NCI-H748 treated with DMSO at 0.1 percent for 48 hours (cell line): ENCODE measurements around the gene DNAJC16.
"Not testable (repeated sequence)": the region's sequence is repeated elsewhere in the genome, so short reads cannot be mapped to it uniquely, and the experiment has no call there.

Experiments
- DNase-seq: peaks from one replicate; lab custom pipeline; 2025; lab: John Stamatoyannopoulos, UW

The DNAJC16 gene

DNA sequence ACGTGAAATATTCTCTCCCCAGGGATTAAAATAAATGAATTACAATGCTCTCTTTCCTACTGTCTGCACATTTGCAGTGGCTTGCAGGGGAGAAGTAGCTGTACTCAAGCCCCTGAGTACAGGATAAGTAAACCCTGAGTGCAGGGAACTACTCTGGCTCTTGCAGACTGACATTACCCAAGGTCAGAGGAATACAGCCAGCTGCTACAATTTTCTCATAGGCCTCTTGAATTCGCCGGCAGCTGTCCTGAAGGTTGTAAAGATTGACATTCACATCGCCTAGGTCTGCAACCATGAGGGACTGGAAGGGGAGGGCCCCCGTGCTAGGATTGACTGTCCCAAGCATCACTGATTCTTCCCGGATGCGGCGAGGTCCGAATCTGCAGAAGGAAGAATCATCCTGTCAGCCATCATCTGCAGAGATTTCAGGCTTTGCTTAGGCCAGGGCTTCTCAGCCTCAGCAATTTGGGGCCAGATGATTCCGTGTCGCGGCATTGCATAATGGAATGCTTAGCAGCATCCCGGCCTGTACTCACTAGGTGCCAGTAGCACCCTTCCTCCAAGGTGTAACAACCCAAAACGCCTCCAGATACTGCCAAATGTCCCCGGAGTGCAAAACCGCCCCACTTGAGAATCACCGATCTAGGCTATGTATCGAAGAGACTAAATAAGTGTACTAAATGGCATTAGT lies 56.5 kb downstream of the DNAJC16 start:
- no peak for DNase-seq

DNA sequence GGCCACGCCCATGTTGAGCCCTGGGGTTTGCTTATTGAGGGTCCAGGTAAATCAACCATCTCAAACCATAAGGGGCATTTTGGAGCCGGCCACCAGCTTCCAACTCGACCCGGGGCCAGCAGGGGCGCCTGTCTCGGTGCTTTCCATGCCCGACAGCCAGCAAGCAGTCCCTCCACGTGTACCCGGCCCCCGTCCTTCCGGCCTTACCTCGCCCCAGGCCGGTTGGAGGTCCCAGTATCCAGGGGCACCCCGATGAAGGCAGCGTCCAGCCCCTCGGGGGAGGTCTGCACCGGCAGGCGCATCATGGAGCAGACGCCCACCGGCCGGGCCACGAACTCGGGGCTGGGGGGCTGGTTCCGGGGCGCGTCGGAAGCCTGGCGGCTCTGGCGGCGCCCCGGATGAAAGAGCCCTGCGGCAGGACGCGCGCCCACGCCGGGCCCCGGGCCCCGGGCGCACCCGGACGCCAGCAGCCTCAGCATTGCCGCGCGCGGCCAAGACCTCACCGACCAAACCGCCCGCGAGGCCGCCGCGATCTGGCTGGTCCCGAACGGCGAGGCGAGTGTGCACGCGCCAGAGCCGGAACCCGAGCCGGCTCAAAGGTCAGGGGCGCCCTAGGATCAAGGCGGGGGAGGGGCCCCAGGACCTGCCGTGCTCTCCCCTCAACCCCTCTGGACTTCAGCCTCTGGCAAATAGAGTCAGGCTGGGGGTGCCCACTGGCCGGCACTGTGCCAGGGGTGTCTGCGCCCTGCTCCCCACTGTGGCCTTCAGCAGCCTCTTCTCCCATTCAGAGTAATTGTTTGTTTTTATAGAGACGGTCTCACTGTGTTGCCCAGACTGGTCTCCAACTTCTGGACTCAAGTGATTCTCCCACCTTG lies 58.1 kb downstream of the DNAJC16 start, which contains the start of gene AGMAT:
AGMAT (minus strand) TSS at position 563 of the 875 bp plus-strand sequence; CDS start at position 479, 84 bp downstream.
- DNase-seq: no peak

DNA sequence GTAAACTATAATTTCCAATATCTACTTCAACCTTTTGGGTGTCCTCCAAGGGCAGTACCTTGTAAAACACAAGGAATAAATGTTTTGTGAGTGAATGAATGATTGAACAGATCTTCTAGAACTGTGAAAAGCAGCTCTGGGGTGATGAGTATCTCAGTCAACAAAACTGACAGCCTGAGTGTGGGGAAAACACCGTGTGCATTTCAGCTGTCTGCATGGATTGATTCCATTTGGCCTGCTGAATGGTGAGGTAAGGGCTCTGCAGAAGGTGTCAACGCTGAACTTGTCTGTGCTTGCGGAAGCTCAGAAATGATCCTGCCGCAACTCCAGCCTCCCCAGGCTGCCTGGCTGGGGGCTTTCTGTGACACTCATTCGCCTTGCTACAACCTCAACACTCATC lies 65.6 kb downstream of the DNAJC16 start:
- no peak for DNase-seq

DNA sequence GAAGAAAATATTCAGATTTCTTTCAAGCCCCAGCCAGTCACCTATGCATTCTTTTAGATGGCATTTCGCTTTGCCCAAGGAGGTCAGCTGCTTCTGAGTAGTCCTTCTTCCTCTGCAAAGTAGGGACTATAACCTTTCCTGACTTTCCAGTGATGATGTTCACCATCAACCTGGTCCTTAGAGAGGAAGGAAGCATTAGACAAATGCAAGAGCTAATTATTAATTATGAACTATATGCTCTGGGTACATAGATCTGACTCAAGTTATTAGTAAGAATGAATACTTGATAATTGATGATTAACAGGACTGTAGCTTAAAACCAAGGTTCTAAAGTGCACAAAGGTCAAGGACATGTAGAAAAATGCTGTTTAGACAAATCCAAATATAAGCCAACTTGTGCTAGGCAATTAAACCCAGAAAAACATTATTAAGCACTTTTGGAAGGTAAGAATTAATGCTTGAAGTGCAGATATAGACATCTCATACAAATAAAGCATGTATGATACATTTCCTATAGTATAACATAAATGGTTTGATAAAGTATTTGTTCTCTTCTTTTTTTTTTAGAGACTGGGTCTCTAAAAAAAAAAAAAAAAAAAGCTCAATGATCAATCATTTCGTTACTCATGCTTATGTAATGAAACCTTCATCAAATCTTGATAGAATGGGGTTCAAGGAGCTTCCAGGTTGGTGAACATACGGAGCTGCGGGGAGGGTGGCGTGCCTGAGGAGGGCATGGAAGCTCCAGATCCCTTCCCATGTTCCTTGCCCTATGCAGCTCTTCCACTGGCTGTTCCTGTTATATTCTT lies 69.4 kb downstream of the DNAJC16 start:
- no peak for DNase-seq

DNA sequence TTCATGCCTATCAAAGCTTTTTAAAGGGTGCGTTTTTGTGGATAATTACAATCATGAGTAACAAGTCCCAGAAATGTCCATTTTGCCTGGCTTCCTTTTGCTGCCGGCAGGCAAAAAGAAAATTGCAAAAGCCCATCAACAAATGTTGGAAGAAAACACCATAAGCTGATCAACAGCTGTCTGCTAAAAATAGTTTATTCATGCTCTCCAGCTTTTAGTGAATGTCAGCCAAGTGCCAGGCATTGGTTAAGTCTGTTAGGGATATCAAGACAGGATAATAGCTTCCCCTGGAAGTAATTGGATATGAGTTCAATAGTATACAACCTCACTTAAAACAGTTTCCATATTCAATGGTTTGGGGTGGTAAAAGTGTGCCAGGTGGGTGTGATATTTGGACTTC lies 71.8 kb downstream of the DNAJC16 start:
- DNase-seq: no peak

DNA sequence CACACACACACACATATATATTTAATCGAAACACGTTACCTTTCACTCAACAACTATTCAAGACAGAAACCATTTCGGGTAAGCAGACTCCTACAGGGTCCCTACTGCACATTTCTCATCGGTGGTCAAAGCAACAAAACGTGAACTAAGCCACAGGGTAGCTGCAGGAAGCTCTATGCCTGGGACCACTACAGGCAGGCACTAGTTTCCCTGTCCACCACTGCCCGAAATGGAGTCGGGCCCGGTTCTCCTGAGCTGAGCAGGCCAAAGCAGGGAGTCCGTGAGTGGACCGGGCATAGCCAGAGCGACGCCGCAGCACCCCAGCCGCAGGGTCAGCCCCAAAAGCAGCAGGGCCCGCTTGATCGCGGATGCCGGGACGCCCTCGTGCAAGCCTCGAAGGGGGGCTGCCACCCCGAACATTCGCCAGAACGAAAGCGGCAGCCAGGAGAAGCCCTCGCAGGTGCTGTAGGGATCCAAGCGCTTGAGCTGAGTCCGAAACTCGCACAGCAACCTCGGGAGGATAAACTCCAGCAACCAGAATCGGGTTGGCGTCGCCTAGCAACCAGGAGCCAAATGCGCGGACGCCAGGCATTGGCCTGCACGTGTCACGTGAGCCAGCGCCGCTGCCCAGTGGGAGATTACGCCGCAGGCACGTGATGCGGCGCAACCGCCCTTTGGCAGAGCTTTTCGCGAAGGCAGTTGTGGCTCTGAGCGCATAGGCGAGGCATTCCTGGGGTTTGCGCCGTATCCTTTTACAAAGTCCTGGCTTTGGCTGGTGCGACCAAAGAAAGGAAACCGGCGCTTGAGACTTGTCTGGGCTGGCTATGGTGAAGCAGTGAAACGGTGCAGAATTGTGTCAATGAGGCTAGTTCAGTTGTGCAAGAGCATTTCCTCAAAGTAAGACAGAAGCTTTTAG lies 76.7 kb downstream of the DNAJC16 start:
- DNase-seq: peak; percentile 78

DNA sequence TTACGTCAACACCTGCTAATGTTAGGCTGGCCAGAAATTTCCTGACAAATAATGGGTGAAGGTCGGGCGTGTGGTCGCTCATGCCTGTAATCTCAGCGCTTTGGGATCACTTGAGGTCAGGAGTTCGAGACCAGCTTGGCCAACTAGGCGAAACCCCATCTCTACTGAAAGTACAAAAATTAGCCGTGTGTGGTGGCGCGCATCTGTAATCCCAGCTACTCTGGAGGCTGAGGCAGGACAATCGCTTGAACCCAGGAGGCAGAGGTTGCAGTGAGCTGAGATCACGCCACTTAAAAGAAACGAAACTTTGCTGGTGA lies 77.3 kb downstream of the DNAJC16 start:
- not testable (repeated sequence) for DNase-seq

DNA sequence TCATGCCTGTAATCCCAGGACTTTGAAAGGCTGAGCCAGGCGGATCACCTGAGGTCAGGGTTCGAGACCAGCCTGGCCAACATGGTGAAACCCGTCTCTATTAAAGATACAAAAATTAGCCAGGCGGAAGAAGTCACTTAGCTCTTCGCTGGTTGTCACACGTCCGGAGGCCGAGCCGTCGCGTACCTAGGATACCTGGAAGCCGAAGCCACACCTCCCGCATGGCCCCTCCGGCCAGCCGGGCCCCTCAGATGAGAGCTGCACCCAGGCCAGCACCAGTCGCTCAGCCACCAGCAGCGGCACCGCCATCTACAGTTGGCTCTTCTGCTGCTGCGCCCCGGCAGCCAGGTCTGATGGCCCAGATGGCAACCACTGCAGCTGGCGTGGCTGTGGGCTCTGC lies 77.8 kb downstream of the DNAJC16 start:
- DNase-seq: not testable (repeated sequence)

DNA sequence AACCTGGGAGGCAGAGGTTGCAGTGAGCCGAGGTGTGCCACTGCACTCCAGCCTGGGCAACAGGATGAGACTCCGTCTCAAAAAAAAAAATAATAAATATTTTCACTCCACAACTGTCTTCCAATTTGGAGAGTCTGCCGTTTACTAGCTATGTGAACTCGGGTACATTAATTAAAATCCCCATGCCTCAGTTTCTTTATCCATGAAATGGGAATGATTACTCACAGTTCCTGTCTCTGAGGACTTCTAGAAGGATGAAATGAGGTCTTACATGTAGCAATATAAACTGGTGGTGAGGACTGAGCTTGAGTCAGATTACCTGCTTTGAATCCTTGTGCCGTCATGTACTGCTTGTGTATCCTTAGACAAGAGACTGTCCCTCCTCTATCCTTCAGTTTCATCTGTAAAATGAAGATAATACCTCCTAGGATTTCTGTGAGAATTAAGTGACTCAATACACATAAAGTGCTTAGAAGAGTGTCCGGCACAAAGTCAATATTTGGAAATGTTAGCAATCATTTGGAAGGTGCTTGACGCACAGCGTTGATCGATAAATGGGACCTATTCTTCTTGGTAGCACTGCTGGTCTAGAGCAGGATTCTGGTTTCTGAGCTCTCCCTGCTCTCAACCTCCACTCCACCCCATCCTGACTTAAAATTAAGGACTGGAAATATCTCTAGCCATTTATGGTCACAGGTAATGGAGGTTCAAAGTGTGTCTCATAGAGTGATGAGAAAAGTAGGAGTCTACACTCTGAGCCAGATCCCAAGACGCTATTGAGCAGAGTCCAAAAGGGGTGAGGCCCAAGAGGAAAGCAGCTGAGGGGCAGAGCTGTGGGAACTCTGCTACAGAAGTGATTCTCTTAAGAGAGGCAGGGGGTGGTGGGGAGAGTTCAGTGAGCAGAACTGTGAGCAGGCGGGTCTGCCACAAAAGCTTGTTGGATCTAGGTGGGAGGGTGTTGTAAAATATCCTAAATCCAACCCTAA lies 79.0 kb downstream of the DNAJC16 start:
- no peak for DNase-seq

DNA sequence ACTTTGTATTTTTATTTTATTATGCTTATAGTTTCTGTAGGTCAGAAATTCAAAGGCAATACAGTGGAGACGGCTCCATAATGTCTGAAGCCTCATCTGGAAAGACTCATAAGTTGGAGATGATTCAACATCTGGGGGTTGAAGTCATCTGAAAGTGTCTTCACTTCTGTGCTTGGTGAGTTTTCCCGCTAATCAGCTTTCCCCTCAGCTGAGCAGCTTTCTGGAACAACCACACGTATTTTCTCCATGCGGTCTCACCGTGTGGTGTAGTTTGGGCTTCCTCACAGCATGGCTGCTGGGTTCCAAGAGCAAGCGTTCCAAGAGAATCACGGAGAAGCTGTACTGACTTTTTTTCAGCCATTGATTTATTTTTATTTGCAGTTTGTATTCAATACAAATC lies 83.0 kb downstream of the DNAJC16 start:
- DNase-seq: no peak

DNA sequence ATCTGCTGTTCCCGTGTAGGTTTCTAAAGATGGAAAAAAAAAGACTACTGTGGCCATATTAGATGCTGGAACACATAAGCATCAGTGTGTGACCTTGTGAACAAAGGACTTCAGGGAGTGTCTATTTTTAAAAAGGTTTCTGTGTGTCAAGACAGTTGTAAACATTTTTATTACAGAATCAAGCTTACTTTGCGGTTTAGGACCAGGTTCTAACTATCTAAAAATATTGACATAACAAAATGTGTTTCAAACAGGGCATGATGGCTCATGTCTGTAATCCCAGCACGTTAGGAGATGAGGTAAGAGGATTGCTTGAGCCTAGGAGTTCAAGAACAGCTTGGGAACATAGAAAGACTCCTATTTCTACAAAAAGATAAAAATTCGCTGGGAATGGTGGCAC lies 83.5 kb downstream of the DNAJC16 start:
- DNase-seq: peak; percentile 10

DNA sequence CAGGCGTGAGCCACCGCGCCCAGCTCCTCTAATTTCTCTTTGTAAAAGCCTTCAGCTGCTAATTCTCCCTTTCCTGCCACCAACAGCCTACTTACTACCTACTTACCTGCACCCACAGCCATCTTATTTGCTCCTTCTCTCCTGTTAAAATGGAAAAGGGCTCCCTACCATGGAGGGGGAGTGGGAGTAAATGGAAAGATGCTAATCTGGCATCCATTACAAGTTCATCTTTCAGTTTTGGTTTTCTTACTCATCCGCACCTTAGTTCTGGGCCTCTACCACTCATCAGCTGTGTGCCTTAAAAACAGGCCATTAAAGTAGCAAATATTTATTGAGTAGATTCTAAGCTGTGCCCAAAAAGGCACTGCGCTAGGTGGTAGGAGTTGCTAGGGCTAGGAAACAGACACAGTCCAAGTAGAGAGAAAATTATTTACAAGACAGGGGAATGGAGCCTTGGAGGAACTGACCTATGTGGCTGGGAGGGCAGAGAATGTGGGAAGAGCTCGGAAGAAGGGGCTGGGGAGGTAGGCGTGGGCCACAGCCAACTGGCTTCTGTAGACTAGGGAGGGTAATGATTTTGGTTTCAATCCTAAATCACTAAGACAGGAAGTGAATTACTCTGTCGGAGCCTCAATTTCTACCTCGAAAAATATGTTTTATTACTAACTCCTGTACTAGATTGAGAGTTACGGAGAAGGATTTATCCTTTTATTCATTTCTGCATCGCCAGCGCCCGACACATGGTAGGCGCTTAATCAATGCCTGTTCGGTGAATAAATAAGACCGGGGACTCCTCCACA lies 89.9 kb downstream of the DNAJC16 start:
- no peak for DNase-seq

DNA sequence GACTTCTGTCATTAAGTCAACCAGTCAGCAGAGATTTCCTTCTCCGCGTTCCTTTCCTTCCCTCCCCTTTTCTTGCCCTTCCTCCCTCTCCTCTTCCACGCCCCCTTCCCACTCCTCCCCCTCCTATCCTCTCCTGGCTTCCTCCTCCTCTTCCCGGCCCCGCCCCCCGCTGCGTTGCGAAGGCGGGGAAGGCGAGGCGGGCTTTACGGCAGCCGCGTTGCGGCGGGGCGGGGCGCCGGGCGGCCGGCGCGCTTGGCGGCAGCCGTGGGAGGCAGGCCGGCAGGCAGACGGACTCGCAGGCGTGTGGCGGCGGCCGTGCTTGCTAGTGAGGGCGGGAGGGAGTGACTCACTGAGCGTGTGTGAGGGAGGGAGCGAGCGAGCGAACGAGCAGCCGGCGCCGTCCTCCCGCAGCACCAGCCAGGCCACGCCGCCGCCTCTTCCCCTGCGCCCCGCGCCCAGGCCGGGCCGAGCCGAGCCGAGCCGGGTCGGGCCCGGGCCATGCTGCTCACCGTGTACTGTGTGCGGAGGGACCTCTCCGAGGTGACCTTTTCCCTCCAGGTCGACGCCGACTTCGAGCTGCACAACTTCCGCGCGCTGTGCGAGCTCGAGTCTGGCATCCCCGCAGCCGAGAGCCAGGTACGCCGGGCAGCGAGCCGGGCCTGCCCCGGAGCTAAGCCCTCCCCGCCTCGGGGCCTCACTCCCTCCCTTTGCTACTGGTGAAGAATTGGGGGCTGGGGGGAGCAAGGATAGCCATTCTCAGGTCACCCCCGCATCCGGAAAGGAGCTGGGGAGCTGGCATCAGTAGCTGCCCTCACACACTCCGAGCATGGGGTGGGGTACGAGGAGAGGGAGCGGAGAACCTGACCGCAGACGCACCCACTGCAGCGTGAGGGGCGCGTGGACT lies 90.8 kb downstream of the DNAJC16 start, which contains the start of gene DDI2:
DDI2 (plus strand) TSS at position 286 of the 904 bp plus-strand sequence; CDS start at position 499, 213 bp downstream.
- DNase-seq: peak; percentile 78

DNA sequence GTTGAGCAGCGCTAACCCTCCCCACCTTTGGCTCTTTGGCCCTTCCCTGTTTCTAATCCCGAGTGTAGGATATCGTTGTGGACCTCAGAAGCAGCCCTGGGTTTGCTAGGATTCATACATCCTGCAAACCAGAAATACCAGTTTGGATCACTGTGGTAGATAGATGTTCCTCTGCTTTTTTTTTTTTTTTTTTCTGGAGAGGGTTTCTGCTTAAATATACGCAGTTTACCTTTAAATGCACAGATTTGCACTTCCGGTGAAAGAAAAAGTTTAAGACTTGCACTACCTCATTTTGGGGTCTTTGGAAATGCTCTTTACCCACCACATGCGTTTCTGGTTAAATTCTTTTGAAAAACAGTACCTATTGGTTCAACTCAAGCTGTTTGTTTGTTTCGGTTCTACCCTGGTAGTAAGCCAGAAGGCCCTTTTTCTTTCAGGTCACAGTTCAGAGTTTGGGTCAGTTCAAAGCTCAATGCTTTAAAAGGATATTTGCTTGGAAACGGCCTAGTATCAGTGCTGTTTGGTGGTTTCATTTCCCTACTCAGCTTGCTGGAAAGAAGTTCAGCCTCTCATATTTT lies 91.5 kb downstream of the DNAJC16 start:
- DNase-seq: no peak

DNA sequence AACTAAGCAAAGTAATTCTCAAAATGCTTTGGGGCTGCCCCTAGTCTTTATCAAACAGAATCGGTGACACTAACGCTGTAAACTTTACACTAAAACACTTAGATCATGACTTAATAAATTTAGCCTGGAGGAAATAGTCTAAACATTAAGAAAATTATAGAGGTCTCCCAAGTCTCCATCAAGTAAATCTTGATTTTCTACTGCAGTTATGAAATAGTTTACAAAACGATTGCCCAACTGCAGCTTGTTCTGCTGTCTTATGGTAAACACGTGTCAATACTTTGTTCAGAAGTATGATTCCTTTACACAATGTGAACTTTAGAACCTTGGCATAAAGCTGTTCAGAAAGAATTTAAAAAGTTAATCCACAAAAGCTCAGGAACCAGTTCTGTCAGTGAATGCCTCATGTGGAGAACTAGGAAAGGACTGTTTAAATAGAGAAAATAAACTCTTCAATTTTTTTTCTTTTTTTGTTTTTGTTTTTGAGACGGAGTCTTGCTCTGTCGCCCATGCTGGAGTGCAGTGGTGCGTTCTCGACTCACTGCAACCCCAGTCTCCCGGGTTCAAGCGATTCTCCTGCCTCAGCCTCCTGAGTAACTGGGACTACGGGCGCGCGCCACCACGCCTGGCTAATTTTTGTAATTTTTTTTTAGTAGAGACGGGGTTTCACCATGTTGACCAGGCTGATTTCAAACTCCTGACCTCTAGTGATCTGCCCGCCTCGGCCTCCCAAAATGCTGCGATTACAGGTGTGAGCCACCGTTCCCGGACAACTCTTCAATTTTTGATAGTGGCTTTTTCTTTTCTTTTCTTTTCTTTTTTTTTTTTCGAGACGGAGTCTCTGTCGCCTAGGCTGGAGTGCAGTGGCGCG lies 92.2 kb downstream of the DNAJC16 start:
- no peak for DNase-seq

DNA sequence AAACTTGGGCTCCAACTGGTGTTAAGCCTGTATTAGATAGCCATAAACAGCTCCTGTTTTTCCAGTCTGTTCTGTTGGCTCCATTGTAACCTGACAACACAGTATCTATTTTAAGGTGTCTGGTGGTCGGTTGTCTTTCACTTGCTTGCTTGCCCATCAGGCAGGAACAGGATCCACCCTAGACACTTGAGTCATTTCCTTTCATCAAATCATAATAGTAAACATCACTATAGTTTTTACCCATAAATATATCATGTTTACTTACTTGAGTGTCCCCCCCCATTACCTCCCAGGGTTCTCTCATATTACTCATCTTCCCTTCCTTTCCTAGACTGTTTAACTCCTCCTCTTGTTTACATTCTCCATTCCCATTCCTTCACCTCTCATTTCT lies 93.5 kb downstream of the DNAJC16 start:
- no peak for DNase-seq
